ENCODE measurements around the gene KLHL30.

Gene KLHL30

GRCh38 chr2:238187618-238188548 lies 49.4 kb downstream of the KLHL30 start:
- DNase-seq (ENCODE audit: low read depth in 3 of 3), result no peak

- DNase-seq (ENCODE audit: low read depth in 3 of 3), result no peak
Measured at GRCh38 chr2:238190445-238190844, 52.0 kb downstream of the KLHL30 start.
